ENCODE data around the gene AMPH.

GRCh38 chr7:38637957-38638356, 6.8 kb upstream of the AMPH start:
- TF ChIP-seq POLR2A (IDR thresholded peaks at IDR 0.05; ENCODE audit: low read depth, low read length) = no peak
- no peak for TF ChIP-seq TAF1 (IDR thresholded peaks at IDR 0.05; ENCODE audit: borderline replicate concordance, low read depth, low read length)
- no peak for TF ChIP-seq POLR2AphosphoS5 (IDR thresholded peaks at IDR 0.05; ENCODE audit: low read depth, low read length)

Data from GM12892 (cell line).